Measurements from ENCODE around the gene SLC39A7.

- TF ChIP-seq EZH2 (IDR thresholded peaks at IDR 0.05; ENCODE audit: insufficient read depth, poor library complexity, severe bottlenecking) (no peak), EZH2phosphoT487 (IDR thresholded peaks at IDR 0.05; ENCODE audit: insufficient read depth, low read depth) (no peak)
These were observed 9.1 kb upstream of the SLC39A7 start for GRCh38 chr6:33191383-33192104.
